NCI-H524 (cell line): ENCODE data around the gene HACL1.

Experiments
- DNase-seq, 2 experiments: peaks; one replicate each; lab custom pipeline; 2025; lab: John Stamatoyannopoulos, UW

Gene HACL1

GRCh38 chr3:15523660-15524417, 77.5 kb downstream of the HACL1 start:
- no peak for DNase-seq

GRCh38 chr3:15522016-15522415, 79.4 kb downstream of the HACL1 start:
- DNase-seq = no peak

- no peak for DNase-seq
Observed at GRCh38 chr3:15521573-15521965, 79.8 kb downstream of the HACL1 start, which contains the start of gene COLQ. Gene COLQ, minus strand, starts transcription at chr3:15521706. Its CDS starts 81 bp downstream, at chr3:15521625.

- no peak for DNase-seq
Observed at GRCh38 chr3:15520804-15521572, 80.4 kb downstream of the HACL1 start.

- no peak for DNase-seq
Observed at GRCh38 chr3:15520185-15520584, 81.2 kb downstream of the HACL1 start.

GRCh38 chr3:15519096-15519495, 82.3 kb downstream of the HACL1 start:
- no peak for DNase-seq

GRCh38 chr3:15514663-15515340, 86.6 kb downstream of the HACL1 start:
- no peak for DNase-seq

GRCh38 chr3:15513810-15514662, 87.3 kb downstream of the HACL1 start:
- no peak for DNase-seq

- no peak for DNase-seq
Observed at GRCh38 chr3:15513116-15513515, 88.3 kb downstream of the HACL1 start.

GRCh38 chr3:15512166-15512565, 89.2 kb downstream of the HACL1 start:
- DNase-seq = peak; percentile 9 to 57

- DNase-seq = no peak
Observed at GRCh38 chr3:15511156-15511555, 90.2 kb downstream of the HACL1 start.
